SH-SY5Y (cell line): Measurements from ENCODE around the gene GUCY2D.

Experiments used
- GATA2 ChIP-seq: IDR thresholded peaks from 2 replicates; pipeline ENCODE4 v1.6.1; 2011; ENCODE audit warnings: mild to moderate bottlenecking, low read depth, low read length
- GATA3 ChIP-seq: IDR thresholded peaks from 2 replicates; pipeline ENCODE4 v1.6.1; 2011; ENCODE audit warnings: low read depth, mild to moderate bottlenecking, low read length, moderate library complexity

GRCh38 chr17:8002721-8003593, 542 bp downstream of the GUCY2D start:
- no peak for TF ChIP-seq GATA2
- no peak for TF ChIP-seq GATA3
